Neural cell (in vitro differentiated cells): Measurements from ENCODE around the gene NR2C2. TPM values are rescaled to one million over a fixed set of nuclear protein-coding genes. Genes with fewer than 3 reads are reported as not detected.

ENCODE experiments used
- H2AFZ ChIP-seq: fragments of 200-600, 300-800 bp; sonication (generic), shearing (Covaris generic); 2 replicates; pipeline ENCODE4 v1.6.0; 2014; ENCODE audit warnings: low read depth, mild to moderate bottlenecking, antibody characterized with exemption, low read length, moderate library complexity
- H3F3A ChIP-seq: fragments of 200-600 bp; shearing (Covaris generic); 2 replicates; pipeline ENCODE4 v1.6.1; 2016; ENCODE audit warnings: mild to moderate bottlenecking, moderate library complexity, mixed read lengths, antibody characterized with exemption, low read length; ENCODE audit not compliant: insufficient read depth, poor library complexity, severe bottlenecking
- H3K27ac ChIP-seq: fragments of 200-600, 300-800 bp; sonication (generic), shearing (Covaris generic); 2 replicates; pipeline ENCODE4 v1.5.1; 2014; ENCODE audit warnings: mild to moderate bottlenecking, low read length, moderate library complexity
- H3K27me3 ChIP-seq: fragments of 300-800, 200-600 bp; sonication (generic), shearing (Covaris generic); 2 replicates; pipeline ENCODE4 v1.6.0; 2014; ENCODE audit warnings: mild to moderate bottlenecking, low read depth, low read length, moderate library complexity; ENCODE audit not compliant: insufficient read depth
- H3K36me3 ChIP-seq: fragments of 300-800, 200-600 bp; sonication (generic), shearing (Covaris generic); 2 replicates; pipeline ENCODE4 v1.5.1; 2014; ENCODE audit warnings: mild to moderate bottlenecking, antibody characterized with exemption, low read length, moderate library complexity; ENCODE audit not compliant: insufficient read depth
- H3K4me2 ChIP-seq: fragments of 300-800, 200-600 bp; sonication (generic), shearing (Covaris generic); 2 replicates; pipeline ENCODE4 v1.6.0; 2014; ENCODE audit warnings: mild to moderate bottlenecking, low read length
- H3K4me3 ChIP-seq: fragments of 300-800, 200-600 bp; sonication (generic), shearing (Covaris generic); 2 replicates; pipeline ENCODE4 v1.5.1; 2014; ENCODE audit warnings: mild to moderate bottlenecking, low read length, moderate library complexity
- H3K79me2 ChIP-seq: fragments of 200-600 bp; shearing (Covaris generic); replicated peaks from 2 replicates; pipeline ENCODE4 v1.6.0; 2014; ENCODE audit warnings: mild to moderate bottlenecking, low read length, moderate library complexity; ENCODE audit not compliant: insufficient read depth
- H3K9ac ChIP-seq: fragments of 300-800, 200-600 bp; sonication (generic), shearing (Covaris generic); 2 replicates; pipeline ENCODE4 v1.6.1; 2016; ENCODE audit warnings: mild to moderate bottlenecking, low read length, mixed read lengths
- H3K9me2 ChIP-seq: fragments of 200-600 bp; shearing (Covaris generic); 2 replicates; pipeline ENCODE4 v1.6.1; 2016; ENCODE audit warnings: mild to moderate bottlenecking, low read length, mixed read lengths; ENCODE audit not compliant: insufficient read depth
- H3K9me3 ChIP-seq: fragments of 200-600, 300-800 bp; sonication (generic), shearing (Covaris generic); 2 replicates; pipeline ENCODE4 v1.6.1; 2016; ENCODE audit warnings: mild to moderate bottlenecking, mixed run types, low read length, moderate library complexity, mixed read lengths
- H4K20me1 ChIP-seq: fragments of 200-600 bp; shearing (Covaris generic); 2 replicates; pipeline ENCODE4 v1.6.1; 2016; ENCODE audit warnings: mild to moderate bottlenecking, mixed run types; ENCODE audit not compliant: insufficient read depth
- CTCF ChIP-seq: fragments of 450-650 bp; IDR thresholded peaks from 2 replicates; pipeline ENCODE4 v1.5.1; 2014; ENCODE audit warnings: antibody characterized with exemption, mild to moderate bottlenecking, moderate library complexity; ENCODE audit not compliant: poor library complexity, severe bottlenecking
- EP300 ChIP-seq: fragments of 450-650 bp; conservative IDR thresholded peaks from 2 replicates; pipeline ENCODE4 v1.6.1; 2014; ENCODE audit warnings: antibody characterized with exemption, mild to moderate bottlenecking, moderate library complexity; ENCODE audit not compliant: poor library complexity, severe bottlenecking
- EZH2 ChIP-seq: fragments of 200-600, 300-800 bp; shearing (Covaris generic), sonication (generic); IDR thresholded peaks from 2 replicates; pipeline ENCODE4 v1.6.1; 2014; ENCODE audit warnings: antibody characterized with exemption, low read length, borderline replicate concordance, mild to moderate bottlenecking; ENCODE audit not compliant: insufficient read depth, poor library complexity, severe bottlenecking
- MXI1 ChIP-seq: fragments of 450-650 bp; conservative IDR thresholded peaks from 2 replicates; pipeline ENCODE4 v1.6.1; 2014; ENCODE audit warnings: antibody characterized with exemption, mild to moderate bottlenecking; ENCODE audit not compliant: poor library complexity, severe bottlenecking
- POLR2AphosphoS5 ChIP-seq: IDR thresholded peaks from 2 replicates; pipeline ENCODE4 v1.6.1; 2012
- RAD21 ChIP-seq: fragments of 450-650 bp; conservative IDR thresholded peaks from 2 replicates; pipeline ENCODE4 v1.6.1; 2014; ENCODE audit warnings: antibody characterized with exemption, mild to moderate bottlenecking, moderate library complexity
- REST ChIP-seq: IDR thresholded peaks from 2 replicates; pipeline ENCODE4 v1.6.1; 2012; ENCODE audit warnings: borderline replicate concordance
- SMC3 ChIP-seq: fragments of 450-650 bp; conservative IDR thresholded peaks from 2 replicates; pipeline ENCODE4 v1.6.1; 2014; ENCODE audit warnings: antibody characterized with exemption, mild to moderate bottlenecking, moderate library complexity; ENCODE audit not compliant: poor library complexity
- TAF1 ChIP-seq: IDR thresholded peaks from 2 replicates; pipeline ENCODE4 v1.6.1; 2012; ENCODE audit warnings: low read depth
- polyA plus RNA-seq: library from polyadenylated mRNA; depleted of rRNA; stranded (reverse); fragments of >200 nt; gene quantifications from 2 replicates; pipeline ENCODE4 v1.2.3, GENCODE V29; 2014

NR2C2 gene
- polyA plus RNA-seq, 1 donor from 2014 or later = 37.5 TPM

GRCh38 chr3:15033103-15033502, 85.7 kb downstream of the NR2C2 start:
- Histone ChIP-seq H3K27ac (no peak overlapping the region), H3K9me2 (no peaks in the 10 kb centered on the region), H3F3A (no peaks in the 10 kb centered on the region), H4K20me1 (no peaks in the 10 kb centered on the region), H3K9me3 (no peaks in the 10 kb centered on the region), H3K4me3 (no peak overlapping the region), H3K9ac (no peak overlapping the region), H3K4me2 (no peak overlapping the region), H3K79me2 (no peaks in the 10 kb centered on the region), H3K36me3 (peaks cover 11% of the 10 kb centered on the region), H3K27me3 (no peaks in the 10 kb centered on the region), H2AFZ (no peak overlapping the region)
- TF ChIP-seq TAF1 (no peak), EZH2 (no peak), MXI1 (no peak), REST (no peak), CTCF (no peak), EP300 (no peak), POLR2AphosphoS5 (no peak), SMC3 (no peak), RAD21 (no peak)

- Histone ChIP-seq H3K9me3 (no peaks in the 10 kb centered on the region), H3K27me3 (no peaks in the 10 kb centered on the region), H3K4me3 (no peak overlapping the region), H3K36me3 (no peaks in the 10 kb centered on the region), H3K9me2 (no peaks in the 10 kb centered on the region), H3K27ac (no peak overlapping the region), H3F3A (no peaks in the 10 kb centered on the region), H3K79me2 (no peaks in the 10 kb centered on the region), H2AFZ (no peak overlapping the region), H3K4me2 (no peak overlapping the region), H3K9ac (no peak overlapping the region), H4K20me1 (no peaks in the 10 kb centered on the region)
- no peak for TF ChIP-seq EP300
- TF ChIP-seq TAF1 = no peak
- no peak for TF ChIP-seq CTCF
- TF ChIP-seq EZH2 = no peak
- TF ChIP-seq POLR2AphosphoS5 = no peak
- no peak for TF ChIP-seq SMC3
- no peak for TF ChIP-seq MXI1
- no peak for TF ChIP-seq RAD21
- no peak for TF ChIP-seq REST
Observed at GRCh38 chr3:15038306-15038705, 90.9 kb downstream of the NR2C2 start.
